Activated T-helper 1 cell treated with Interleukin-2 at 50 U/mL for 16 hours (primary cell): ENCODE measurements around the gene RGS17.
"Not testable (repeated sequence)": the region's sequence is repeated elsewhere in the genome, so short reads cannot be mapped to it uniquely, and the experiment has no call there.

Experiments used
- DNase-seq: peaks from one replicate; pipeline ENCODE4 v3.0.0-alpha.2; 2020; ENCODE audit warnings: low read depth

RGS17 gene

DNA sequence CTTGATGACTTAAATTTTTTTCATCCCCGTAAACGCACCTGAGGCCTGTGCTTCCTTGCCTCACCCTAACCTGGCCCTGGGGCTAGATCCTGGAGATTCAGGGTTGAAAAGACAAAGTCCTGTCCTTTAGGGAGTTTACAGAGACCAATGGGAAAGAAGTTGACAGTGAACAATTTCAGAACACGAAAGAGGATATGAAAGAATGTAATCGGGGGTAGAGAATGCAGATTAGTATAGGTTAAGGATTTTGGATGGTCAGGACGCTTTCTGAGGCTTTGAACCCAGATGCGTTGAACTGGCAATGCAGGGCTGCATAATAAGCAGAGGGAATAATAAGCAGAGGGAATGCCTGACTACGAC is 146.6 kb downstream of the RGS17 start:
- no peak for DNase-seq

DNA sequence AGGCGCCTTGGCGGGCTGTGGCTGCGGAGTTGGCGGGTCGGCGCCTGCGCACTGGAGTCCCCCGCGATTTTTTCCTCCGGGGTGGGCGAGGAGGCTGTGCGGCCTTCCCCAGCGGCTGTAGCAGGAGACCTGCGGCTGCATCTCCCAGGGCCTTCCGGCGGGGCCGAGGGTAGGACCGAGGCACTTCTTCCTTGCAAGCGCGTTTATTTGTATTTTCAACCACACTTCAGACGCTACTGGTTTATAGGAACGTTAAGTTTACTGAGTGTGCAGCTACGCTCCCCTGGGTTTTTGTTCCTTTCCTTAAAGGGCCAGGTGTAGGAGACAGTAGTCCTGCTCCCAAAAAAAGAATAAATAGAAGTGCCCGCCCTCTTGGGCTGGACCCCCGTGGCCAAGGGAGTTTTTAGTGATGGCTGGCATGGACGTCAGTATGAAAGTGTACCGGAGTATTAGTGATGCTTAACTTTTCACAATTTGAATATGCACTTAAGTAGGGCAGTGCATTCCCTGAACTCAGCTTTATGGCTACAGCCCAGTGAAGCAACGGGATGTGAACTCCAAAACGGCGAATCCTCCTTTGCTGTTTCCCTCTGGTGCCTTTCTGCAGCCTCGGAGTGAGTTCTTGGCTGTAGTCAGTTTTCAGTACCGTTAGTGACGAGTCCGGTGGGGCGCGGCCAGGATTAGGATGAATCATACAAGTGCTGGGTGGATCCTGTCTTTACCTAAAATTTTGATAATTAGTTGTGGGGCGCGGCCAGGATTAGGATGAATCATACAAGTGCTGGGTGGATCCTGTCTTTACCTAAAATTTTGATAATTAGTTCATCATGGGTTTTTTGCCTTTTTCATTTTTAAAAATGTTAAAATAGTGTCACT is 147.2 kb downstream of the RGS17 start:
- DNase-seq: peak; percentile 88

DNA sequence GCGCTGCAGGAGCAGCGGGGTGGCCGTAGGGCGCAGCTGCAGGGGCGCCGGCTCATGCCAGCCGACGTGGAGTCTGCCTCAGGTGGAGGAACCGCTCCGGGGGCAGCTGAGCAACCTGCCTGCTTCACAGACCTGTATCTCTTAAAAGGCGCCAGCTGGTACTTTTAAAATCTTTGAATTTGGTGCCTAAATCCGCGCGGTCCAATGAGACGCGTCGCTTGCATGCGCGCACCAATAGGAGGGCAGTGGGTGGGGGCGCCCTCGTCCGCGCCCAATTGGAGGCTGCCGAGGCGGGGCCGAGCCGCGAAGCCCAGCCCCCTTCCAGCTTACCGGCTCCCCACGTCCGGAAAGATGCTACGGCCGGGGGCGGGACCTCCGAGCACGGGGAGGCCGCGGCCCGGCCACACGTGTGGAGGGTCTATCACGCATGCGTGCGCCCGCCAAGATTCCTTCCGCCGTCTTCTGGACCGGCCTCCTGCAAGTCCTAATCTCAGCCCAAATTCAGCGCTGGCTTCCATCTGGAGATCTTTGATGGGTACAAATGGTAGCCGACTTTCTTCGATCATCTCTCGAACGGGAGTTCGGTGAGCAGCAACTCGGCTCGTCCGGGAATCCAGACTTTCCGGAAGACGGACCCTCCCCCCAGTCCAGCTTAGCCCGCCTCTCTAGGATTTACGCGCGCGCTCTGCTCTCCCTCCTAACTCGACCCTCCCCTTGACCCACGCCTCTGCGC is 148.0 kb downstream of the RGS17 start, which contains the start of gene FBXO5:
FBXO5 (minus strand) TSS at position 138 of the 733 bp plus-strand sequence; CDS start at position 56, 82 bp downstream.
- peak; percentile 96 for DNase-seq

DNA sequence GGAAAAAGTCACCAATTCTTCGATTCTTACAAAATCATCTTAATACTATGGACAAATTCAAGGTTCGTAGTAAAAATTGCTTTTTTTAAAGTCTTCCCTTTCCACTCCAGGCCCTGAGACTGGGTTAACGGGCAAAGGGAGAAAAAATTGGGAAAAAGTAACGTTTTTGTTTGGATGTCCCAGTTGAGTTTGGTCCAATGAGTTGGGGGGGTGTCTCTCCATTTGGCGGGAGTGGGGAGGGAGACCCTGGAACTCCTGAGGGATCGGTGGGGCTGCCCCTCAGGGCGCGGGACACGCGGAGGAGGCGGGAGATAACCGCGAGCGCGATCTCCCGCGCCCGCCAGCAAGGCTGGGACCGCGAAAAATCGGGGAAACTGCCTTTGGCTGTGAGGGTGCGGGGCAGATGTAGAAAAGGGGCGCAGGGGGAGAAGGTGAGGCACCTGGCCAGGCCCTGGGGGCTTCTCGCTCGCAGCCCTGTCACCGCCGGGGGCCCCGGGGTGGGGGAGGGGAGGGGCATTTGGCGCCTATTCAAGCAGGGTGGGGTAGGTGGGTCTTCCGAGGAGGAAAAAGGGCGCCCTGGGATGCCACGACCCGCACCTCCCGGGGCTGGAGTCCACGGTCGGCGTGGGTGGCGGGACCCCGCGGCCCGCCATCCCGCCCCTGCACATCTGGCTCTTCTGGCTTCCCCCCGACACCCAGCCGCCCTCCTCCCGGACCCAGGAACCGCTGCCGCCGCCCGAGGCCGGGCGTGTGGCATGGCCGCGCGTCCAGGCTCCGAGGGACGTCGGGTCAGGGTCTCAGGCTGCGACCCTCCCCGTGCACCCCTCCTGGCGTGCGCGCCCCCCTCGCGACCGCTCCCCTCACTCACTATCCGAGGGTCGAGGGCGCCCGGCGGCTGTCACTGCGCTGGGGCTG is 148.8 kb downstream of the RGS17 start:
- DNase-seq: peak; percentile 2

DNA sequence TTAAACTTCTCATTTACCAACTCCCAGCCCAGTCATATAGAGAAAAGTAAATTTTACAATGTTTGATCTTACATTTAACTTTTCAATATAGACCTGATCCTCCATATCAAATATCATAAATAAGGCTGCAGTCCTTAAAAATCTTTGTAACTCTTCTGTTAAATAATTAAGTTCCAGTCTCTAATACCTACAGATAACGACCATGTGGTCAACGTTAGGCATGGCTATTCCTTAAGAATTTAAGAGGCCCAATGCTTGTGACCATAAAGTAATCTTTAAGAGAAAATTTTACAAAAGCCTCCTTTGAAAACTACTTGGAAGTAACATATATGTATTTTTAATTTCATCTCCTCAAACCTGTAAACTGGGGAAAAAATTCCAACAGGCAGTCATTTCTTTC is 149.9 kb downstream of the RGS17 start:
- DNase-seq: no peak

DNA sequence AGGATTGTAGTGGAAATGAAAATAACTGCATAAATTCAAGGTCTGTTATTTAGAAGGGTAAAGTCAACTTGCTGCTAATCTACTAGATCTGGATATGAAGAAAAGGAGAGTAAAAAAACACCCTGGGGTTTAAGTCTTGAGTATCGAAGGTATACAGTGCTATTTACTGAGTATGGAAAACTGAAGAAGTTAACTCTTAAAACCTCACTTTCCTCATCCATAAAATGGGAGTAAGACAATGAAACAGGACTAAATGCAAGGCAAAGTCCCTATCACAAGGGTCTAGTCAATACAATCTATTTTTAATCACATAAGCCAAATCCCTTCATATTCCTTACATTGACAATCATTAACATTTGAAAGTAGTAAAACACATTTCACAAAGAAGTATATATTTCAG is 150.4 kb downstream of the RGS17 start:
- DNase-seq: no peak

DNA sequence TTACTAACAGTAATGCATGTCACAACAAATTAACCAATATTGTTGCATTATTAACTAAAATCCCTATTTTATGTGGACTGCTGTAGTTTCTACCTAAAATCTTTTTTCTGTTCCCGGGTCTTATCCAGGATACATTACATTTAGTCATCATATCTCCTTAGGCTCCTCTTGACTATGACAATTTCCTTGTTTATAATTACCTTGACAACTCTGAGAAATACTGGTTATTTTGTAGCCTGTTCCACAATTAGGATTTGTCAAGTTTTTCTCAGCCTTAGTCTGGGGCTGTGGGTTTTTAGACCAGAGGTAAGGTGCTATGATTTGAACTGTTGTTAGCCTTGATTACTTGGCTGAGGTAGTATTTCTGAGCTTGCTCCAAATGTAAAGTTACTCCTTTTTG is 152.0 kb downstream of the RGS17 start:
- no peak for DNase-seq

DNA sequence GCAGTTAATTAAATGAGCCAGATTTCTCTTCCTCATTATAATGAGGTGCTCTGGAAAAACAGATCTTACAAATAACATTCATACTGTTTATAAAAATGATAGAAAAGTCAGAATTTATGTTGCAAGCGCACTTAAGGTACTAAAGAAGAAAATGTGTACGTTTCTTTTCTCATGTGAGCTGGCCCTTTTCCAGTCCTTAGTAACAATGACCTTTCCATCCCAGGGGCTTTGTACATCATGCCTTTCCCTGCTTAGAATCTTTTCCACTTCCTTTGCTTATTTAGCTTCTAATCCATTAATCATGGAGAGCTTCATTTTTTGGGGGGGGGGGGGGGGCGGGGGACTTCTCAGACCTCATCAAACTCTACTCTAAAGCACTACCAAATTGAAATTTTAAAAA is 153.0 kb downstream of the RGS17 start:
- no peak for DNase-seq

DNA sequence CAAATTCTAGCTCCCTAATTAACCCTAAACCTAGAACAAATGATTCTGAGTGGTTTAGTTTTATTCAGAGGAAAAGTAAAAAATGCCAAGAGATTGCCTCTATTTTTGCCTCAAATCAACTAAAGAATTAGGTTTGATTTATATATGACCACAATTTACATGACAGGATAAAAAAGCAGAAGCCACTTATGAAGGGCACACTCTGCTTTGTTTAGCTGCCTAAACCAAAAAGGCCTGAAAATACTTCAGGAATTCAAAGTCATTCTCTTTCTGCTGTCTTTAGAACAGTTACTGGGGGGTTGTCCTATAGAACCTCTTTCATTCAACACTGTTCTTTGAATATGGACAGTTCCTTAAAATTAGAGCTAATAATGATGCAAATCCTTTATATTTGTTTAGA is 153.5 kb downstream of the RGS17 start:
- DNase-seq: no peak

DNA sequence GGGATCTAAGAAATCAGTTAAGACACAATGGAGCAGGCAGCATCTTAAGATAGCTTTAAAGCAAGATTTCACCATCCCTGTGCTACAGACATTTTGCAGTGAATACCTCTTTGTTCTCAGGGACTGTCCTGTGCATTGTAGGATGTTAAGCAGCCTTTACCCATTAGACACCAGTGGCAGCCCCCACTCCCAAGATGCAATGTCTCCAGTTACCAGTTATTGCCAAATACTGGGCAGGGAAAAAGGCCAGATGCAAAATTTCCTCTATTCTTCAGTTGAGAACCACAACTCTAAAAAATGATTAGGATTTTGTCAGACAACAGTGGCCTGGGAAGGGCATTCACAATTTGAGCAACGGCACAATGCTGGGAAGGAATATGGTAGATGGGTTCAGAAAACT is 154.3 kb downstream of the RGS17 start:
- DNase-seq: no peak

DNA sequence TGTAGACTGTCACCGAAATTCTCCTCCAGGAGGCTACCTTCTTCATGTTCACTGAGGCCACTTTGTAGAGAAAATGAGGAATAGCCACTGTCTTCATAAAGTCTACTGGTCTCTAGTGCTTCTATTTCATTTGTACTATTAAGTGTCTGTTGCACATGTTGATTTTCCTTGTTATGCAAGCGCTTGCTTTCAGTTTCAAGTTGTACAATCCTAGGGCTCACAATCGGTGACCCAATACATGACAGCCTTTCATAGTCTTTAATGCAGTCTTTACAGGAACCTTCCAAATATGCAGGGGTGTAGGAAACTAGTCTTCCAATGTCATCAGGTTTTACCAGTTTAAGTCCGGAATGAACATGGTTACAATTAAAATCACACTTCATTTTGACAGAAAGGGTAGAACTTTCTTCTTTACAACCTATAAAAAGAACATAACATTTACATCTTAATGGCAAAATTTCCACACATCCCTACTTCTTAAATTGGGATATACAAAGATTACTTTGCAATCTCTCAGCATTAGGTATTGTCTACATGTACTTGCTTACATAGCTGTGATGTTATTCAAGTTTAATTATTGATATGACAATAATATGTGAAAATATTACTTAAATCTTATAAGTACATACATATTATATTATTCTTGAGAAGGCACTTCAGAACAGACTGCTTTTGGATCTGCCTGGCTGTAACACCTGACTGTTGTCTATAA is 155.7 kb downstream of the RGS17 start:
- no peak for DNase-seq

DNA sequence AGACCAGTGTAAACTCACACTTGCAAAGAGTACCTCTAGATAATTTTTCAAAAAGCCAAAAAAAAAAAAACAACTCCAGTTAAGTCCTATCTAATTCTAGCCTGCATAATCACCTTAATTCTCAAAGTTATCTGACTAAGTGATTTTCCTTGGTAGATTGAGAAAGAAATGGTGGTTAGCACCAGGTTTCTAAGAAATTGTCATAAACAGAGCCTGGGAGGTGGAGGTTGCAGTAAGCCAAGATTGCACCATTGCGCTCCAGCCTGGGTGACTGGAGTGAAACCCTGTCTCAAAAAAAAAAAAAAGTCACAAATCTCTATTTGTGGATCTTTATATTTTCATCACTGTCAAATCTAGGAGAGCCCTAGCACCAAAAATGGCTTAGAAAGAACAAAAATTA is 157.2 kb downstream of the RGS17 start:
- no peak for DNase-seq

DNA sequence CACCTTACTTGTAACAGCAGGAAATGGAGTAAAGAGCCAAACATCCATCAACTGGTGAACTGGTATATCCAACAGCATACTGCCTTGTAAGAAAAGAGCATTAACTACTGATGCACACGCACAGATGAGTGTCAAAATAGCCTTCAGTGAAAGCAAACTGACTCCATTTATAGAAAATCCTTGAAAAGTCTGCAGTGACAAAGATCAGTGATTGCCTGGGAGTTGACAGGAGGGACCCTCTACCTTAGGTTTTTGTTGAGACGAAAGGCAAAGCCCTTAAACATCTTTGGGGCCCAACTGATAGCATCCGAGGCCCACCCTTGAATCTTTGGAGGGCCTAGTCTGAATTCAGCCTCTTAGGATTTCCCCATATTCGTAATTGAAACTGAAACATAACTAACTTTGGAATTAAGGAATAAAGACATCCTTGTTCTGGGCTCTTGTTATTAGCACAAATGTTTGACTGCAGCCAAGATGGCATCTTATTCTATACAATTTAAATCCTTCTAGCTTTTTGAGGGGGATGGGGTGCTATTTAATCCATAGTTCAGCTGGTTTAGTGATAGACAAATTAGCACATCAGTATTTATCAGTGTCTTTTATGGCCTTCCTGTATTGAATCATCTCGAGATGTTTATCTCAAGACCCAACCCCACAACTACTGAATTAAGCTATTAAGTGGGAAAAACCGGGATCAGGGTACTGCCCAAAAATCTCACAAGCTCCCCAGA is 161.2 kb downstream of the RGS17 start:
- DNase-seq: no peak

DNA sequence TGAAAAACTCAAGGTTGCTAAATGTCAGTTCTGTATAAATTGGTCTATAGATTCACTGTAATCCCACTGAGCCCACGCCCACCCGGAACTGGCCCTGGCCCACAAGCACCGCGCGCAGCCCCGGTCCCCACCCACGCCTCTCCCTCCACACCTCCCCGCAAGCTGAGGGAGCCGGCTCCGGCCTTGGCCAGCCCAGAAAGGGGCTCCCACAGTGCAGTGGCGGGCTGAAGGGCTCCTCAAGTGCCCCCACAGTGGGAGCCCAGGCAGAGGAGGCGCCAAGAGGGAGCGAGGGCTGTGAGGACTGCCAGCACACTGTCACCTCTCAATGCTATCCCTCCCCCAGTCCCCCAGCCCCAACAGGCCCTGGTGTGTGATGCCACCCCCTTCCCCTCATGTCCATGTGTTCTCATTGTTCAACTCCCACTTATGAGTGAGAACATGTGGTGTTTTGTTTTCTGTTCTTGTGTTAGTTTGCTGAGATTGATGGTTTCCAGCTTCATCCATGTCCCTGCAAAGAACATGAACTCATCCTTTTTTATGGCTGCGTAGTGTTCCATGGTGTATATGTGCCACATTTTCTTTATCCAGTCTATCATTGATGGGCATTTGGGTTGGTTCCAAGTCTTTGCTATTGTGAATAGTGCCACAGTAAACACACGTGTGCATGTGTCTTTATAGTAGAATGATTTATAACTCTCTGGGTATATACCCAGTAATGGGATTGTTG is 164.8 kb downstream of the RGS17 start:
- DNase-seq: not testable (repeated sequence)

DNA sequence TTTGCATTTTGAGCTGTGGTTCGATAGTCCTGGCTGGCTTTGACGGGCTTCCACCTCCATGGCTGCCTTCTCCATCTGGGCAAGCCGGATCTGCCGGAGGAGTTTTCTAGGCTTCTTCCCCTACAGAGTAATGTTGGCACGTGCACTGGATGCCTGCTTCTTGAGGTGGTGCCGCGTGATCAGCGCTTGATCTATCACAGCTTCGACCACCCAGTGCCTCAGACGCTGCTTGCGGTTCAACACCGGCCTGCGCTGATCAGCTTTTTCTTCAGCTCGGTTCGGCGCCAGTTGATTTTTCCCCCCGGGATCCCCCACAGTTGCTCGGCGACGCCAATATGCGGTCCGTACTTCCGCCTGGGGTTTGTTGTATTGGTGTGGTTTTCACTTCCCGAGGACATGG is 171.7 kb downstream of the RGS17 start:
- DNase-seq: no peak

DNA sequence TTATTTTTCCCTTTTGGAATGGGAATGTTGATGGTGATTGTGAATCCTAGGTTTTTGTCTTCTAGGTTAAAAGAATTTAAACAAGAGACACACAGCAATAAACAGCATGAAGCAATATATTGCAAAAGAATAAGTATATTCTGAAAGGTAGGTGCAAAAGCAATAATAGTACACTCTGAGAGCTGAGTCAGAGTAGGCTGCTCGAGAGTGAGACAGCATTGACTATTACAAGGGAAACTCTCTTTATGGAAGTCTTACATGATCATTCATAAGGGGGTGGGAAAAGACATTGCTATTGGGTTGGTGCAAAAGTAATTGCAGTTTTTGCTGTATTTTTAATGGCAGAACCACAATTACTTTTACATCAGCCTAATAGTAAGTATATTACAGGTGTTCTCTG is 173.3 kb downstream of the RGS17 start:
- no peak for DNase-seq
